CD1c-positive myeloid dendritic cell (primary cell): ENCODE data around the gene PICALM.

ENCODE experiments used
- DNase-seq: peaks from one replicate; pipeline ENCODE4 v3.0.0-alpha.2; 2016; ENCODE audit errors: extremely low spot score

The PICALM gene

DNA sequence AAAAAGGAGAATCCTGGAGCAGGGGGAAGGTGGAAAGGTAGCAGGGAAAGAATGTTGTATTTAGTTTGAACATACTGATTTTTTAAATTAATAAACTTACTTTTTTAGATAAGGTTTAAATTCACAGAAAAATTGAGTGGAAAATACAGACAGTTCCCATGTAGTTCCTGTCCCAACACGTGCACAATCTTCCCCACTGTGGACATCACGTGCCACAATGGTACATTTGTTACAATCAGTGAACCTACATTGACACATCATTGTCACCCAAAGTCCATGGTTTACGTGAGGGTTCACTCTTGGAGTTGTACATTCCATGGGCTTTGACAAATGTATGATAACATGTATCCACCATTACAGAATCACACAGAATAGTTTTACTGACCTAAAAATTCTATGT is 10.5 kb upstream of the PICALM start:
- no peak for DNase-seq

DNA sequence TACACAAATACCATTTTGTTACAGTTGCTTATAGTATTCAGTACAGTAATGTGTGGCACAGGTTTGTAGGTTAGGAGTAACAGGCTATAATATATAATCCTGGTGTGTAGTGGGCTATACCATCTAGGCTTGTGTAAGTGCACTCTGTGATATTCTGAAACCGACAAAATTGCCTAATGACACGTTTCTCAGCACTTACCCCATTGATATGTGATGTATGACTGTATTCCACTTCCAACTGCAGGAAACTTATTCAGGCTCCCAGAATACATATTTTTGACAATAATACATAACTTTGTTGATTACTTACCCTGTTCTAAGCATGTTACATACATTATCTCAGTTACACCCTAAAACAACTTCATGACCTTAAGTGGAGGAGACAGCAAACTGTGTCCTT is 5.1 kb upstream of the PICALM start:
- DNase-seq: no peak

DNA sequence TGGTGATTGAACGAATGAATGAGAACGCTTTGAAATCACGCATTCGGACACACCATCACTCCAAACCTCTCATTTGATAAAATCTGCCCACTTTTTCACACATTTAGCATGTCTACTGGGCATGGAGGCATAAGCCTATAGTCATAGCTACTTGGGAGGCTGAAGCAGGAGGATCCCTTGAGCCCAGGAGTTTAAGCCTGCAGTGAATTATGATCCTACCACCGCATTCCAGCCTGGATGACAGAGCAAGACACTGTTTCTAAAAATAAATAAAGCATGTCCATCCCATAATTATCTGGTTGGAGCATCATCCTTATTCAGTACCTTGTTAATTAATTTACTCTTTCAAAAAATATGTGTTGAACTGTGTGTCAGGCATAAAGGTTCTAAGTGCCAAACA is 3.3 kb upstream of the PICALM start:
- DNase-seq: no peak

DNA sequence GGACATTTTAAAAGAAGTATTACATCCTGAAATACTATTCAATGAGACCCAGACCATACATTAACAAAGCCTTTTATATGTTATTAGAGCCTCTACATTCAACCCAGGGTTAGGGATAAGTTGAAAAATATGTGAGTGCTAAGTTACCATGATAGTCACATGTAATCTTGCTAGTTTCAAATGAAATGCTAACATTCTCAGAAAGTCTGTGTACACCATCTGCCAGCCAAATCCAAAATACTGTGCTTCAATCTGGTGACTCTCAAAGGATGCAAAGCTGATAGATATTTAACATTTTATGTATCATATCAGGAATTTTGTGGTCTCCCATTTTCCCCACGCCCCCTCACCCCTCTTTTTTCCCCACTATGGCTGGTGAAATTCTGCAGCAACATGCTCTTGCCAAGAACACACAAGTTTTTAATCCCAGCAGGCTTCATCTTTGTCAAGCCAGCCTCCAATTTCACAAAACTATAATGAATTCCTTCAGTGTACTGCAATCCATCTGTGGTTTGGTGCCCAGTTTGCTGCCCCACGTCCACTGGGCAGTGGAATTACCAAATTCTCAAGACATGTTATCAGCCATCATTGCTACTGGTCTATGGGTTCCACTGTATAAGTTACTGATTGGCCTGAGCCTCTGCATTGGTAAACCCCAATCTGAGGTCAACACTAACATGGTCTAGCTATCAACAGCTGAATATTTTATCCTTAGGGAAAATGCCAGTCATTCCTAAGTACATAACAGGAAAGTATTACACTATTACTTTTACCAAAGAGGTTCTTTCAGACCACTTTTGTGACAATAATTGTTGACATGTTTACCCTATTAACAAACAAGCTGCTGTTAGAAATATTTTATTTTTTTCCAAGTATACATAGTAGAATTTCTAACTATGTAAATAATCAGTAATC is 1.5 kb upstream of the PICALM start:
- DNase-seq: no peak

DNA sequence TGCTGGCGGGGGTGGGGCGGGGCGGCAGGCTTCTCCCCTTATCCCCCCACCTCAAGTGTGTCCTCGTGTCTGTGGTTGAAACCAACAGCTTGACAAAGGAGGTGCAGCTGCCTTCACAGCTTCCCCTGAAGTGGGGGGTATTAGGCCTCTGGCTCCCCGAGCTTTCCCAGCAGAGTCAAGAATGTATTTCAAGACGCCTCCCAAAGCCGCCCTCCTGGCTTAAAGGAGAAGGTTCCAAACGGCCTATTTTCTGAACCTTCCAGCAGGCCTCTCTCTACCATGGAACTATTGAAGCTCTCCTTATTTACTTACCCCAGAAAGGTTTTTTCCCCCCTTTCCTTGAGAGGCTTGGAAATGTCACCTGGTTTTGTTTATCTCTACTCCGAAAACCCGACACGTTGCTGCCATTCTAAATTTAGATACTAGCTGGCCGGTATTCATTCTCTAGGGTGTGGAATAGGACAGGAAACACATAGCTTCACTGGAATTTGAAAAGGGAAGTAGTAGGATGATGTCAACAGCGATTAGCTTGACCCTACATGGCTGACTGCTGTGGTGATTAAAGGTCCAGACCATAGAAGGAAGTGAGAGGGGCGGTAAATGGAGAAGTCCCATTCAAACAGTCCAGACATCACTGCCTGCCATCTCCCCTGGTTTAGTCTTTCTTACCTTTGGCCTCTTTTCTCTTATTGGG is 671 bp upstream of the PICALM start:
- DNase-seq: peak; percentile 95

- DNase-seq: peak; percentile 55
These were observed 579 bp downstream of the PICALM start for GRCh38 chr11:86068138-86068871.

- DNase-seq: no peak
These were observed 1.1 kb downstream of the PICALM start for GRCh38 chr11:86067851-86068137.

GRCh38 chr11:86067009-86067850 is 1.7 kb downstream of the PICALM start:
- peak; percentile 87 for DNase-seq

GRCh38 chr11:86066657-86067008 is 2.3 kb downstream of the PICALM start:
- DNase-seq: no peak

DNA sequence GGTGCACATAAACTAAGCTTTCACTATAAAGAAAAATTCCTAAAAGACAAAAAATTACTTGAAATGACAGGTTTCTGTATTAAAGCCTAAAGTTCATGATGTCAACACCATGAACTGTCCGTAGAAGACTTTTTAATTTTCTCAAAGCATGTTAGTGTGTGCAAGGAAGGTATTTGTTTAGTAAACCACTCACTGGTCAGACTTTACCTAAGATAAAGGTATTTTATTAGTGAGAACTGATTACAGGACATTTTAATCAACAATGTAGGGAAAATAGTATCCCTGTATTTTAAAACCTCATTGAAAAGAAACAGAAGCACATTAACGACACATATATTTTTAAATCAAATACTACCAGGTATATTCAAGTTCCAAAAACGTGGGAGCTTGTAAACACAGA is 2.9 kb downstream of the PICALM start:
- DNase-seq: no peak

GRCh38 chr11:86064220-86064803 is 4.6 kb downstream of the PICALM start:
- DNase-seq: peak; percentile 33

GRCh38 chr11:86063536-86063935 is 5.3 kb downstream of the PICALM start:
- DNase-seq: peak; percentile 44

- DNase-seq: peak; percentile 68
These were observed 6.2 kb downstream of the PICALM start for GRCh38 chr11:86062719-86063118.

GRCh38 chr11:86061483-86062205 is 7.2 kb downstream of the PICALM start:
- DNase-seq: no peak

DNA sequence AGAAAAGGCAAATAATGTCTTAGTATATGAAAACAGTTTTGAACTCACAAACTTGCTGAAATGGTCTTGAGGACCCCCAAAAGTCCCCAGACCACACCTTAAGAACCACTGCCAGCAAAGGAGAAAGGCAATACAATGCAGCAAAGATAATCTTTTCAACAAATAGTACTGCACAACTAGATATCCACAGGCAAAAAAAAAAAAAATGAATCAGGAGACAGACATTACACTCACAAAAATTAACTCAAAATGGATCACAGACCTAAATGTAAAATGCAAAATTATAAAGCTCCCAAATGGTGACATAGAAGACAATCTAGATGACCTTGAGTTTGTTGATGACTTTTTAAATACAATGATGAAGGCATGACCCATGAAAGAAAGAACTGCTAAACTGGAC is 8.3 kb downstream of the PICALM start:
- DNase-seq: no peak

GRCh38 chr11:86058360-86058759 is 10.5 kb downstream of the PICALM start:
- no peak for DNase-seq

- peak; percentile 64 for DNase-seq
These were observed 12.5 kb downstream of the PICALM start for GRCh38 chr11:86056351-86056854.

DNA sequence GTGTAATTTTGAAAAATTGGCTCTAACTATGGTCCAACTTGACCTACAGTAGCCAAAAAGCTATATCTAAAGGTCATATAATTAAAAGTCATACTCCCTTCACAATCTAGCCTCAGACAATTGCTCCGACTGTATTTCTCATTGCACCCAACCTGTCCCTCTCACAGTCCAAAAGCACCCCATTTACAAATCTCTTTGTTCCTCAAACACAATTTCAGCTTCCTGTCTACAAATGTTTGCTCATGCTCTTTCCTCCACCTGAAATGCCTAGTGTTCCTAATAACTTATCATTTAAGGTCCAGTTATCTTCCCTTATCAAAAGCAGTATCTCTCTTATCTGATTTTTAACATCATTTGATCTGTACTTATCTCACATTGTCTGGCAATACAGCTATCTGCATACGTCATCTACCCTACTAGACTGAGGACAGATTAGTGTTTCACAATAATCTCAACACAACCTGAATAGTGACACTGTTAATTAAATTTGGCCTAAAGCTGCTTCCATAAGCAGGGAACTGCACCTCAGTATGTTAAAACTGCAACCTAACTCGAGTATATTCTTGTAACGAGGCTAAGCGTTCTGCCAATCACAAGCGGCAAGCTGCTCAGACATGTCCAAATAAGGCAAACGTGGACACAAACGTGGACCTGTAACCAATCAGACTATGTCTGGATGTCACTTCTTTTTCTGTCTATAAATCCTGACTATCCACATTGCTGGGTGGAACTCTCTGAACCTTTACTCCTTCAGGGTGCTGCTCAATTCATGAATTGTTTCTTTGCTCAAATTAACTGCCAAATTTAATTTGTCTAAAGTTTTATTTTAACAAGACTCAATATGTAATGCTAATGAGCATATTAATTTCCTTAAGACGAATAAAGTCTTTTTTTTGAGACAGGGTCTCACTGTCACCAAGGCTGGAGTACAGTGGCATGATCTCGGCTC is 15.9 kb downstream of the PICALM start:
- DNase-seq: peak; percentile 55

GRCh38 chr11:86050196-86050709 is 18.6 kb downstream of the PICALM start:
- no peak for DNase-seq
